ENCODE results near the gene DOK4. TPM values are rescaled to one million over a fixed set of nuclear protein-coding genes. Genes with fewer than 3 reads are reported as not detected.

The DOK4 gene
- total RNA-seq, 1 experiment from 2014 or later, result 13.1 TPM

GRCh38 chr16:57484515-57485005, 1.7 kb downstream of the DOK4 start:
- Histone ChIP-seq H3K56ac (ENCODE audit: insufficient read length, low read depth, low read length) (no peak overlapping the region), H3K4me2 (ENCODE audit: insufficient read depth, insufficient read length, low read length) (no peak overlapping the region), H3K27ac (ENCODE audit: insufficient read length, low read depth, low read length) (no peak overlapping the region), H3K14ac (ENCODE audit: insufficient read depth, low read length) (no peak overlapping the region), H4K20me1 (ENCODE audit: control insufficient read depth, insufficient read depth, insufficient read length) (no peaks in the 10 kb centered on the region), H2BK15ac (ENCODE audit: low read depth, low read length) (no peak overlapping the region), H4K5ac (ENCODE audit: insufficient read length, low read depth, low read length) (no peak overlapping the region), H3K79me1 (ENCODE audit: insufficient read depth, low read depth, low read length, poor library complexity, severe bottlenecking) (peaks cover 5% of the 10 kb centered on the region), H3K9me3 (ENCODE audit: control insufficient read depth, low read depth, low read length) (no peaks in the 10 kb centered on the region), H3K27me3 (ENCODE audit: insufficient read depth, low read length) (no peaks in the 10 kb centered on the region), H2BK120ac (ENCODE audit: low read depth, low read length, poor library complexity, severe bottlenecking) (no peak overlapping the region), H2BK5ac (ENCODE audit: insufficient read length, low read length) (no peak overlapping the region), H2BK12ac (ENCODE audit: insufficient read length, low read depth, low read length) (no peak overlapping the region), H3K9ac (ENCODE audit: extremely low read depth, insufficient read length, low read length) (no peak overlapping the region), H3K18ac (ENCODE audit: insufficient read length, low read depth, low read length) (no peak overlapping the region), H3T11ph (ENCODE audit: low read length) (no peak overlapping the region), H2AFZ (ENCODE audit: low read length) (no peak overlapping the region), H3K79me2 (ENCODE audit: insufficient read depth, low read length) (no peaks in the 10 kb centered on the region), H2BK20ac (ENCODE audit: low read depth, low read length, poor library complexity, severe bottlenecking) (no peak overlapping the region), H4K91ac (ENCODE audit: insufficient read length, low read depth, low read length) (no peak overlapping the region), H4K8ac (replicated peaks; ENCODE audit: insufficient read length, low read depth, low read length) (no peak overlapping the region), H2AK5ac (ENCODE audit: insufficient read length, low read length) (no peak overlapping the region), H3K23me2 (ENCODE audit: insufficient read length, low read depth, low read length, poor library complexity, severe bottlenecking) (peaks cover 16% of the 10 kb centered on the region), H3K4ac (ENCODE audit: low read depth, low read length) (no peak overlapping the region), H3K4me1 (ENCODE audit: insufficient read depth, low read length) (peaks cover 2% of the 10 kb centered on the region; the same call in 1 of the 2 replicates), H3K23ac (ENCODE audit: insufficient read length, low read depth, low read length) (no peak overlapping the region)
- peaks cover 28% of the 10 kb centered on the region for H3K27me3 Mint-ChIP-seq (ENCODE audit: low read depth)
- H3K36me3 Mint-ChIP-seq (ENCODE audit: insufficient read depth in 1 of 3, low read depth in 3 of 3), result no peaks in the 10 kb centered on the region; a peak in 2 of 7 replicates
- no peak for DNase-seq
- no peak overlapping the region; a peak in 1 of 7 replicates for H3K27ac Mint-ChIP-seq
- H3K9me3 Mint-ChIP-seq, result peaks cover 7 to 12% of the 10 kb centered on the region in 2 experiments; a peak in 4 of 5 replicates
- WGBS (ENCODE audit: extremely low coverage, insufficient read length, low lambda C conversion rate), result no CpG with 5 or more reads among the region's 8 CpGs
- no peak for TF ChIP-seq CTCF (conservative IDR thresholded peaks at IDR 0.05)
- peaks cover 27 to 42% of the 10 kb centered on the region in 2 experiments for H3K4me1 Mint-ChIP-seq
- H3K4me3 Mint-ChIP-seq, result peak overlapping the region in 1 of 2 experiments; percentile 90; a peak in 4 of 5 replicates

Measured in H9 (cell line).